ENCODE results near the gene USP25.

DNA sequence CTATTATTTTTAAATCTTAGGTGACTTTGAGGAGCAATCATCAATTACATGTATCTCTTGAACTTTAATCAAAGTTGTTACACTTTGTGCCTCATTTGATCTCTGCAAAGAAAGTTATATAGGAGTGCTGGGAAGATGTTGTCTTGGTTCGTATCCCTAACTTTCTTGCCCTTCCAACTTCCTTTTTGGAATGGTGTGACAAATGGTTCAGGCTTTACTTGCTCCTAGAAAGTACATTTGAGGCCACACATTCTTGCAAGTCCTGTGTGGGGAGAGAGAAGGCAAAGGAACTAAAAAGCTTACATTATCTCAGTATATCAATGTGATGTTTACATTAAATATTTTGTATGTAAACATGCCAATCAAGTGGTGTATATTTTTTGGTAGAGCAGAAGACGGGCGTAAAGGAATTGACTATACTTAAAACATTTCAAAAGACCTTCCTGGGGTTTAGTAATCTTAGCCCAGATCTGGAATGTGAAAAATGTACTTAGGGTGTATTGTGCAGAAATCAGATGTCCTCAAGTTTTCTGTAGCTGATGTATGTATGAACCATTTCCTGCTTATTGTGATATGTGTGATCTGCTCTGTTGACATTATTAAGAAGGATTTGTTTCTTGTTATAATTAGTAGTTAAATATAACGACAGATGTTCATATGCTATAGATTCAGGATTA is 59.2 kb downstream of the USP25 start:
- TF ChIP-seq CTCF (IDR thresholded peaks at IDR 0.05) (no peak), POLR2A (IDR thresholded peaks at IDR 0.05) (no peak)
